Activated naive CD8-positive, alpha-beta T cell treated with anti-CD3 and anti-CD28 coated beads, Interleukin-2, amount 10 ng/mL, durations not matched to agents 7 days and 5 days (primary cell): ENCODE measurements around the gene RPS6KB2. TPM values are rescaled to one million over a fixed set of nuclear protein-coding genes. Genes with fewer than 3 reads are reported as not detected.
"Not testable (repeated sequence)": the region's sequence is repeated elsewhere in the genome, so short reads cannot be mapped to it uniquely, and the experiment has no call there.

ENCODE experiments used
- ATAC-seq: fragments of 150-1000 bp; cut with Tn5 transposase; one replicate; pipeline ENCODE4 v1.10.0; 2021; ENCODE audit warnings: low read depth, moderate library complexity
- POLR2A ChIA-PET: fragments of 350-600 bp; sonication (Branson Sonifier 250); formaldehyde crosslinking; loops from one replicate; lab custom pipeline; 2021; ENCODE audit warnings: antibody characterized with exemption; lab: Charles Lee
- DNase-seq: peaks from one replicate; pipeline ENCODE4 v3.0.0; 2021
- H3K27ac Mint-ChIP-seq: one replicate; pipeline ENCODE4 v1.8.0; 2022; ENCODE audit warnings: mild to moderate bottlenecking, mixed read lengths
- H3K27me3 Mint-ChIP-seq: one replicate; pipeline ENCODE4 v1.8.0; 2022; ENCODE audit warnings: mild to moderate bottlenecking, moderate library complexity, mixed read lengths
- H3K36me3 Mint-ChIP-seq: one replicate; pipeline ENCODE4 v1.8.0; 2021; ENCODE audit warnings: mild to moderate bottlenecking, mixed read lengths
- H3K4me1 Mint-ChIP-seq: one replicate; pipeline ENCODE4 v1.8.0; 2021; ENCODE audit warnings: mixed read lengths
- H3K4me3 Mint-ChIP-seq: one replicate; pipeline ENCODE4 v1.8.0; 2022; ENCODE audit warnings: mild to moderate bottlenecking, moderate library complexity, mixed read lengths
- H3K9me3 Mint-ChIP-seq: one replicate; pipeline ENCODE4 v1.8.0; 2021; ENCODE audit warnings: mixed read lengths
- total RNA-seq, 2 experiments: library from RNA; stranded (reverse); gene quantifications; one replicate each; pipeline ENCODE4 v1.2.3, GENCODE V29; 2021

The RPS6KB2 gene
- total RNA-seq, 2 experiments from 2014 or later: 69.0 to 71.4 TPM

DNA sequence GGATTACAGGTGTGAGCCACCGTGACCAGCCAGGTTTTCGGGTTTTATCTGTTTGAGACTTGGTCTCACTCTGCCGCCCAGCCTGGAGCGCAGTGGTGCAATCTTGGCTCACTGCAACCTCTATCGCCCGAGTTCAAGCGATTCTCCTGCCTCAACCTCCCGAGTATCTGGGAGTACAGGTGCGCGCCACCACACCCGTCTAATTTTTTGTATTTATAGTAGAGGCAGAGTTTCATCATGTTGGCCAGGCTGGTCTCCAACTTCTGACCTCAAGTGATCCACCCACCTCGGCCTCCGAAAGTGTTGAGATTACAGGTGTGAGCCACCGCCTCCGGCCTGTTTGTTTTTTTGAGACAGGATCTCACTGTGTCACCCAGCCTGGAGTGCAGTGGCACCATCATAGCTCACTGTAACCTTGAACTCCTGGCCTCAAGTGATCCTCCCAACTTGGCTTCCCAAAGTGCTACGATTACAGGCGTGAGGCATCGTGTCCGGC is 882 bp upstream of the RPS6KB2 start:
- POLR2A ChIA-PET: interaction anchor here (0.6 to 16.3 kb wide), 7 partner anchors 9 to 55 kb away, joined by 4 to 491 read pairs (median 18); partner anchors contain the start of genes AIP, CARNS1, PPP1CA and PTPRCAP
- Mint-ChIP-seq H3K4me1 (peaks cover 34% of the 10 kb centered on the region), H3K4me3 (peak overlapping the region; percentile 97), H3K27ac (peak overlapping the region; percentile 93), H3K36me3 (peaks cover 13% of the 10 kb centered on the region)
- not testable (repeated sequence) for ATAC-seq, DNase-seq, H3K27me3 Mint-ChIP-seq, H3K9me3 Mint-ChIP-seq

DNA sequence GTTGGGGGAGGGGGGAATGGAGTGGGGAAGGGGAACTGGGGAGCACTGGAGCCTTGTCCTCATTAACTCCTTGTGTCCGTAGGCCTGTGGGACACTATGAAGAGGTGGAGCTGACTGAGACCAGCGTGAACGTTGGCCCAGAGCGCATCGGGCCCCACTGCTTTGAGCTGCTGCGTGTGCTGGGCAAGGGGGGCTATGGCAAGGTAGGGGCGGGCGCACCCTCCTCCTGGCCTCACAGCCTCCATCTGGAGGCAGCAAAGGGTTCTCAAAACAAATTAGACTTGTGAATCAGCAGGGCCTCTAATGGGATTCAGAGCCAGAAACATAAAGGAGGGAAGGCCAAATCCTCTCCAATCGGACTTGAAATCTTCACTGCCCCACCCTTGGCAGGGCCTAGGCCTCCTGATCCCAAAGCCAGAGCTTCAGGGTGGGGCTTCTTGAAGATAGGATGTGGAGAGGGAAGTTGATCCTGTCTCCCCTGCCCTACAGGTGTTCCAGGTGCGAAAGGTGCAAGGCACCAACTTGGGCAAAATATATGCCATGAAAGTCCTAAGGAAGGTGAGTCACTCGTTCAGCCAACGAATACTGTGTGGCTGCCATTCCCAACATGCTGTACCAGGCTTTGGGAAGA is 859 bp downstream of the RPS6KB2 start:
- POLR2A ChIA-PET: interaction anchor here (0.7 to 16.3 kb wide), 11 partner anchors 9 to 584 kb away, joined by 3 to 491 read pairs (median 4); partner anchors contain the start of genes CARNS1, CDK2AP2, POLD4 and PPP1CA
- peak overlapping the region; percentile 97 for H3K4me3 Mint-ChIP-seq
- ATAC-seq (no peak), DNase-seq (no peak)
- H3K4me1 Mint-ChIP-seq: peaks cover 37% of the 10 kb centered on the region
- peak overlapping the region; percentile 93 for H3K27ac Mint-ChIP-seq
- no peaks in the 10 kb centered on the region for H3K9me3 Mint-ChIP-seq
- H3K27me3 Mint-ChIP-seq: no peaks in the 10 kb centered on the region
- H3K36me3 Mint-ChIP-seq: peaks cover 13% of the 10 kb centered on the region

DNA sequence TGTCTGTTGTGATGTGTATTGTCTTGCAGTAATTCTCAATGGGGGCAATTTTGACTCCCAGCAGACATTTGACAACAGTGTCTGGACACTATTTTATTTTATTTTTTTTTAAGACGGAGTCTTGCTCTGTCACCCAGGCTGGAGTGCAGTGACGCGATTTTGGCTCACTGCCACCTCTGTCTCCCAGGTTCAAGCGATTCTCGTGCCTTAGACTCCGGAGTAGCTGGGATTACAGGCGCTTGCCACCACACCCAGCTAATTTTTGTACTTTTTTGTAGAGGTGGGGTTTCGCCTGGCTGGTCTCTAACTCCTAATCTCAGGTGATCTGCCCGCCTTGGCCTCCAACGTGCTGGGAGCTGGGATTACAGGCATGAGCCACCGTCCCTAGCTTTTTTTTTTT is 1.4 kb downstream of the RPS6KB2 start:
- Mint-ChIP-seq H3K9me3 (no peaks in the 10 kb centered on the region), H3K27ac (no peak overlapping the region), H3K4me3 (peak overlapping the region; percentile 97), H3K4me1 (peaks cover 35% of the 10 kb centered on the region), H3K36me3 (peaks cover 13% of the 10 kb centered on the region), H3K27me3 (no peaks in the 10 kb centered on the region)
- DNase-seq: no peak
- ATAC-seq: no peak
- POLR2A ChIA-PET: interaction anchor here (0.6 to 16.3 kb wide), 6 partner anchors 8 to 150 kb away, joined by 3 to 491 read pairs (median 37); partner anchors contain the start of genes CARNS1, CDK2AP2, PPP1CA and PTPRCAP

DNA sequence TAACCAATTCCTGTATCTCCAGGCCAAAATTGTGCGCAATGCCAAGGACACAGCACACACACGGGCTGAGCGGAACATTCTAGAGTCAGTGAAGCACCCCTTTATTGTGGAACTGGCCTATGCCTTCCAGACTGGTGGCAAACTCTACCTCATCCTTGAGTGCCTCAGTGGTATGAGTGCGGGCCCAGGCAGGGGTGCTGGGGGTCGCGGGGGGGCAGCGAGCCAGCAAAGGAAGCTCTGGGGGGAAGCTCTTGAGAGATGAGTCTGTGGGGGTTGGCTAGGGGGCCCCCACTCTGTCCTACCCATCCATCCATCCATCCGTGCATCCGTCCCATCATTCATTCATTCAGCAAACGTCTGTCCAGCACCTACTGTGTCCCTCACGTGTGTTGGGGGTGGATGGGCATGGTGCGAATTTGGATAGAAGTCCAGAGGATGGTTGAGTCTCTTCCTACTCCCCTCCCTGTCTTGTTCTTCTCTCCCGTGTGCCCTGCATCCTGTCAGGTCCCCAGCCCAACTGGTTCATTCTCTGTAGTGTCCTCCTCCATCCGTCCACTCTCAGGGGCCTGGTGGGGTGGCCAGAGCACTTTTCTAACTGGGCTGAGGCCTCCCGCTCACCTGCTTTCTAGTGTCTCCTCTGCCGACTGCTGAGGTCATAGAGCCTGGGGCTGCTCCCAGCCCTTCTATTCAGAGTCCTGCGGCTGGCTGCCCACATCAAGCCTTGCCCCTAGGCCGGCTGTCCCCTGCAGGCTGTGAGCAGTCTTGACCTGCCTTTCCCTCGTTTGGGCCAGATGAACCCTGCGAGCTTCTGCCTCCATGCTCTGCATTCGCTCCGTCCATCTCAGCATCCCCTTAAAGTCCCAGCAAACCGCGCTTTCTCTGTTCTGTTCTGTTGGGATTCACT is 3.3 kb downstream of the RPS6KB2 start:
- peaks cover 24% of the 10 kb centered on the region for H3K36me3 Mint-ChIP-seq
- H3K4me1 Mint-ChIP-seq: peaks cover 38% of the 10 kb centered on the region
- H3K27ac Mint-ChIP-seq: peak overlapping the region; percentile 78
- H3K4me3 Mint-ChIP-seq: peak overlapping the region; percentile 25
- ATAC-seq (no peak), DNase-seq (no peak)
- H3K9me3 Mint-ChIP-seq: no peaks in the 10 kb centered on the region
- POLR2A ChIA-PET: interaction anchor here (0.9 to 16.3 kb wide), 6 partner anchors 10 to 54 kb away, joined by 3 to 491 read pairs (median 92); partner anchors contain the start of genes CARNS1, PPP1CA and TBC1D10C
- no peaks in the 10 kb centered on the region for H3K27me3 Mint-ChIP-seq

DNA sequence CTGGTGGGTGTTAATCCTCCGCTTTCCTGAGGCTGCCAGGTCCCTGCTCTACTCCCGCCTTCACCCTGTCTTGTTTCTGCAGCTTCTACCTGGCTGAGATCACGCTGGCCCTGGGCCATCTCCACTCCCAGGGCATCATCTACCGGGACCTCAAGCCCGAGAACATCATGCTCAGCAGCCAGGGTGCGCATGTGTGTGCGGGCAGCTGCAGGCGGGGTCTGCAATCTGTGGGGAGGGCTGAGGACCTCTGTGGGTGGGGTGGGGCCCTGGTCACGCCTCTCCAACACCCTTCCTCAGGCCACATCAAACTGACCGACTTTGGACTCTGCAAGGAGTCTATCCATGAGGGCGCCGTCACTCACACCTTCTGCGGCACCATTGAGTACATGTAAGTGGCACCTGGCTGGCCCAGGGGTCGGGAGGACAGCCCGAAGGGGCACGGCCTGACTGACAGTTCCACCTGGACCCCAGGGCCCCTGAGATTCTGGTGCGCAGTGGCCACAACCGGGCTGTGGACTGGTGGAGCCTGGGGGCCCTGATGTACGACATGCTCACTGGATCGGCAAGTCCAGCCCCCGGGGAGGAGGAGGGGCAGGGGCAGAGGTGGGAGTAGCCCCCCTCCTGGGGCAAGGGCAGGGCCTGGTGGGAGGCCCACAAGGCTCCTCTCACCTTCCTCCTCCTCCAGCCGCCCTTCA is 4.5 kb downstream of the RPS6KB2 start:
- Mint-ChIP-seq H3K36me3 (peaks cover 30% of the 10 kb centered on the region), H3K9me3 (no peaks in the 10 kb centered on the region), H3K27ac (peak overlapping the region; percentile 78), H3K4me1 (peaks cover 36% of the 10 kb centered on the region), H3K4me3 (peak overlapping the region; percentile 19), H3K27me3 (no peaks in the 10 kb centered on the region)
- DNase-seq: peak; percentile 51
- no peak for ATAC-seq
- POLR2A ChIA-PET: interaction anchor here (0.5 to 16.3 kb wide), 7 partner anchors 14 to 53 kb away, joined by 3 to 491 read pairs (median 4); partner anchors contain the start of genes CARNS1, PPP1CA and TBC1D10C

DNA sequence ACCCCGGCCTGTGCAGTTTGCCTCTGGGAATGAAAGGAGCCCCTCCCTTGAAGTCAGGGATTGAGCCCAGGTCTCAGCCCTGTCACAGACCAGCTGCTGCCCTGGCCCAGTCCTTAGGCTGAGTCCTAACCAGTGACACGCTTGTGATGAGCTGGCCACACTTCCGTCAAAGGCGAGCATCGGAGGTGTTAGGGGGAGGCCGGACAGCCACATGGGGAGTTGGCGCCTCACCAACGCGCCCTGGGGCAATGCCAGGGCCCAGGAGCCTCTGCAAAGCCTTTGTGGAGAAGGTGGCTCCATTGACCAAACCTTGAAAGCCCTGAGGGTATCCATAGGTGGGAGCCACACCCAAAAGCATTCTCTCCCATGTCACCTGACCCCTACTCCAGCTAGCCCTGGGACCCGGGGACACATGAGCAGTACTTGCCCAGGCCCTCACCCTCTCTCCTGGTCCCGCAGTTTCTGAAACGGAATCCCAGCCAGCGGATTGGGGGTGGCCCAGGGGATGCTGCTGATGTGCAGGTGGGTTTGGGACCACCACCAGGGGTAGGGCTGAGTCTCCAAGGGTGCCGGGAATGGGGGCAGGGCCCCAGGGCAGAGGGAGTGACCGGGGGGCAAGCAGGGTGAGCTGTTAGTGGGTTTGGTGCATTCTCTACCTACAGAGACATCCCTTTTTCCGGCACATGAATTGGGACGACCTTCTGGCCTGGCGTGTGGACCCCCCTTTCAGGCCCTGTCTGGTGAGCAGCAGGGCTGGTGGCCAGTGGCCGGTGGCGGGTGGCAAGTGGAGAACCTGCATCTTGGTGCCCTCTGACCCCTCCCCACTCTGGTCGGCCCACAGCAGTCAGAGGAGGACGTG is 5.5 kb downstream of the RPS6KB2 start:
- H3K4me3 Mint-ChIP-seq: peak overlapping the region; percentile 98

DNA sequence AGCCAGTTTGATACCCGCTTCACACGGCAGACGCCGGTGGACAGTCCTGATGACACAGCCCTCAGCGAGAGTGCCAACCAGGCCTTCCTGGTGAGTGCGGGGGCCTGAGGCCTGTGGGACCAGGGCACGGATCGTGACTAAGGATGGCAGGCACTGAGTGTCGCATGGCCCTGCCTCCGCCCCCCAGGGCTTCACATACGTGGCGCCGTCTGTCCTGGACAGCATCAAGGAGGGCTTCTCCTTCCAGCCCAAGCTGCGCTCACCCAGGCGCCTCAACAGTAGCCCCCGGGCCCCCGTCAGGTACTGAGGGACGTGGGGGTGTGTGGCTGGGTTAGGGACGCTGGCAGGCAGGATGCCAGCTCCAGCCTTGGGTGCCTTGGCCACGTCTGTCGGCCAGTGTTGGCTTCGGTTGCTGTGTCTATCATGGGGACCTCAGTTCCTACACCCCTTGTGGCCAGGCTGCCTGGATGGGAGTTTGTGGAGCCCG is 6.1 kb downstream of the RPS6KB2 start:
- Mint-ChIP-seq H3K36me3 (peaks cover 37% of the 10 kb centered on the region), H3K4me3 (peak overlapping the region; percentile 98), H3K27ac (peak overlapping the region; percentile 78), H3K9me3 (no peaks in the 10 kb centered on the region), H3K4me1 (peaks cover 41% of the 10 kb centered on the region), H3K27me3 (no peaks in the 10 kb centered on the region)
- ATAC-seq: no peak
- no peak for DNase-seq
- POLR2A ChIA-PET: interaction anchor here (0.7 to 16.3 kb wide), 8 partner anchors 9 to 61 kb away, joined by 3 to 491 read pairs (median 4); partner anchors contain the start of genes CARNS1, CLCF1, CORO1B and PPP1CA

More for the DNA sequence above, 5.5 kb downstream of the RPS6KB2 start:
- DNase-seq (peak; percentile 53), ATAC-seq (no peak)
- Mint-ChIP-seq H3K4me1 (peaks cover 37% of the 10 kb centered on the region), H3K27me3 (no peaks in the 10 kb centered on the region), H3K27ac (peak overlapping the region; percentile 78), H3K36me3 (peaks cover 32% of the 10 kb centered on the region), H3K9me3 (no peaks in the 10 kb centered on the region)
- POLR2A ChIA-PET: interaction anchor here (1.0 to 16.3 kb wide), 7 partner anchors 9 to 52 kb away, joined by 3 to 491 read pairs (median 4); partner anchors contain the start of genes CARNS1, CORO1B, PPP1CA and TBC1D10C

DNA sequence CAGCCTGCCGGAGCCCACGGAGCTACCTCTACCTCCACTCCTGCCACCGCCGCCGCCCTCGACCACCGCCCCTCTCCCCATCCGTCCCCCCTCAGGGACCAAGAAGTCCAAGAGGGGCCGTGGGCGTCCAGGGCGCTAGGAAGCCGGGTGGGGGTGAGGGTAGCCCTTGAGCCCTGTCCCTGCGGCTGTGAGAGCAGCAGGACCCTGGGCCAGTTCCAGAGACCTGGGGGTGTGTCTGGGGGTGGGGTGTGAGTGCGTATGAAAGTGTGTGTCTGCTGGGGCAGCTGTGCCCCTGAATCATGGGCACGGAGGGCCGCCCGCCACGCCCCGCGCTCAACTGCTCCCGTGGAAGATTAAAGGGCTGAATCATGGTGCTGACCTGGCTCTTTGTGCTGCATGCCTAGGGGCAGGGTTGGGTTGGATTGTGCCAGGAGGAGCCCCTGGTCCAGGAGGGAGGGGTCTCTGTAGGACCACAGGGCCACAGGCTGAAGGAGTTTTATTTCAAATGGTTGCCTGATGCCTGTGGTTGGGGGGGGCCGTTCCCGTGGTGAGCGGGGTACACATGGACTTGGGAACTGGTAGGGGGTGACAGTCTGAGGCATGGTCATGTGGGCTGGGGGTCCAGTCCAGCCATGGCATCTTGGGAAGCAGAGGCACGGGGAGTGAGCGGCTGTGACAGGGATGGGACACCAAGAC is 6.9 kb downstream of the RPS6KB2 start:
- ATAC-seq: no peak
- peak overlapping the region; percentile 89 for H3K27ac Mint-ChIP-seq
- no peaks in the 10 kb centered on the region for H3K27me3 Mint-ChIP-seq
- POLR2A ChIA-PET: interaction anchor here (0.5 to 16.3 kb wide), 14 partner anchors 8 to 82 kb away, joined by 3 to 491 read pairs (median 14); partner anchors contain the start of genes AIP, CARNS1, CLCF1 and CORO1B
- peaks cover 40% of the 10 kb centered on the region for H3K36me3 Mint-ChIP-seq
- H3K4me3 Mint-ChIP-seq: peak overlapping the region; percentile 98
- no peaks in the 10 kb centered on the region for H3K9me3 Mint-ChIP-seq
- peak; percentile 52 for DNase-seq
- H3K4me1 Mint-ChIP-seq: peaks cover 44% of the 10 kb centered on the region

DNA sequence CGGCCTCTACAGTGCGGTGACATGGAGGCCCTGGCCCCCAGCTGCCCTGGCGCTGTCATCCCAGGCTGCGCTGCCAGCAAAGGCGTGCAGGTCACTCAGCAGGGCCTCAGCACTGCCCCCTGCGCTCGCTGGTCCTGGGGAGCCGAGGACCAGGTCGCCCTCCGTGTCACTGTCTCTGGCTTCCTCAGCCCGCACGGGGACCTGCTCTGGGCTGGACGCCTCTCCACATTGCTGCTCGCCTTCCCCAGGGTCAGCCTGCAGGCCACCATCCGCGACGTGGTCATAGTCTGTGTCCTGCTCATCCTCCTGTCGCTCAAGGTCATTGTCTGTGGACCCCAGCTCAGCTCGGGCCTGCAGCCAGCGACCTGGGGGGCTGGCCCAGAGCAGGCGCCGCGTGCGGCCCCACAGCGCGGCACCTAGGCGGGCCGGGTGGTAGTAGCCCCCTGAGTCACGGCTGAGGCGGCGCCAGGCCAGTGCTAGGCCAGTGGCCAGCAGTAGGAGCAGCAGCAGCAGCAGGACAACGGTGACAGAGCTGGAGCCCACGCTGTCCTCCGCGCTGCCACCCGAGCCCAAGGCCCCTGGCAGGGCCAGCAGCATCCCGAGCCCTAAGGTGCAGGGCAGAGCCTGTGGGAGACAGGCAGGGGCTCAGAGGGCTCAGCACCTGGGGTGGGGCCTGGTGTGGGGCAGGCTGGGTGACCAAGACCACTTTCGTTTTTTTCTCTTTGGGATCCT is 7.6 kb downstream of the RPS6KB2 start:
- POLR2A ChIA-PET: interaction anchor here (0.5 to 16.3 kb wide), 17 partner anchors 7 to 214 kb away, joined by 3 to 491 read pairs (median 32); partner anchors contain the start of genes ACY3, AIP, CARNS1 and PITPNM1
- Mint-ChIP-seq H3K9me3 (no peaks in the 10 kb centered on the region), H3K27ac (peak overlapping the region; percentile 96), H3K4me1 (peaks cover 45% of the 10 kb centered on the region), H3K27me3 (no peaks in the 10 kb centered on the region), H3K36me3 (peaks cover 37% of the 10 kb centered on the region), H3K4me3 (peak overlapping the region; percentile 98)
- DNase-seq: peak; percentile 56
- ATAC-seq: peak; percentile 4

DNA sequence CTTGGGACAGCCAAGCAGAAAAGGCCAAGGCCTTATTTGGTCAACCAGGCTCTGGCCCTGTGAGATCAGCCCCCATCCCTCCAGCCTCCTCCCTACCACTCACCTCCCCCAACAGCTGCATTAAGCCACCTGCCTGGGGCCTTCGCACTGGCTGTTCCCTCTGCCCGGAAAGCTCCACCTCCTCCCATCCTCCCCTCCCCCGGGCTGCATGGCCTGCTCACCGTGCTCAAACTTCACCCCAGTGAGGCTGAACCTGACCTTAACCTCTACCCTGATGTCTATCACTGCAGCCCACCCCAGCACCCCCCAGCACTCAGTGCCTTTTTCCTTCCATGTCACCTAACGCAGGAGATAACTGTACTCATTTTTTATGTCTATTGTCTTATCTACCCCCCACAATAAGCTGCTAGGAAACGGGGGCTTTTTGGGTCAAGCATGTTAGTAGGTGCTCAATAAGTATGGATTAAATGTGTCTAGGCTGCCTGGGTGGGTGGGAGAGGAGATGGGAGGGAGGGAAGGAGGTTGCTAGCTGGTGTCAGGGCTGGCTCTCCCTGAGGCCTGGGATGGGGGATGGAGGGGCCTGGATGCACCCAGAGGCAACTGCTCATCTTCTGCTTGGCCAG is 8.3 kb downstream of the RPS6KB2 start:
- H3K4me3 Mint-ChIP-seq: peak overlapping the region; percentile 98
- ATAC-seq: peak; percentile 40
- H3K9me3 Mint-ChIP-seq: no peaks in the 10 kb centered on the region
- POLR2A ChIA-PET: interaction anchor here (0.6 to 16.3 kb wide), 24 partner anchors 8 to 213 kb away, joined by 3 to 491 read pairs (median 9); partner anchors contain the start of genes ACY3, AIP, CABP4 and CARNS1
- peak overlapping the region; percentile 96 for H3K27ac Mint-ChIP-seq
- peak; percentile 79 for DNase-seq
- H3K36me3 Mint-ChIP-seq: peaks cover 37% of the 10 kb centered on the region
- H3K4me1 Mint-ChIP-seq: peaks cover 47% of the 10 kb centered on the region
- H3K27me3 Mint-ChIP-seq: no peaks in the 10 kb centered on the region
